Esophagus muscularis mucosa (tissue), 4 donors: ENCODE results near the gene MAP3K14. TPM values are rescaled to one million over a fixed set of nuclear protein-coding genes. Genes with fewer than 3 reads are reported as not detected.

Experiments
- DNase-seq: peaks from one replicate; pipeline ENCODE4 v3.0.0-alpha.2; 2017; ENCODE audit errors: extremely low spot score
- H3K27ac ChIP-seq, 4 donors: fragments of 200-600 bp; sonication (generic); replicated peaks in 1 of 4; 1 replicate in 3 of 4; 2 replicates in 1 of 4; pipeline ENCODE4 v1.5.1; 2016 to 2019; ENCODE audit warnings: mild to moderate bottlenecking in 1 of 4
- H3K27me3 ChIP-seq, 4 donors: fragments of 200-600 bp; sonication (generic); one replicate each; pipeline versions ENCODE4 v1.5.1 to v1.6.0; 2016 to 2019
- H3K36me3 ChIP-seq, 4 donors: fragments of 200-600 bp; sonication (generic); one replicate each; pipeline ENCODE4 v1.5.1; 2016 to 2019
- H3K4me1 ChIP-seq, 4 donors: fragments of 200-600 bp; sonication (generic); one replicate each; pipeline ENCODE4 v1.5.1; 2016 to 2019
- H3K4me3 ChIP-seq, 4 donors: fragments of 200-600 bp; sonication (generic); 1 replicate in 2 of 4; 2 replicates in 2 of 4; pipeline ENCODE4 v1.5.1; 2016 to 2019; ENCODE audit warnings: mild to moderate bottlenecking in 4 of 4, moderate library complexity in 1 of 4
- H3K9me3 ChIP-seq, 4 donors: fragments of 200-600 bp; sonication (generic); 1 replicate in 3 of 4; 2 replicates in 1 of 4; pipeline ENCODE4 v1.5.1; 2016 to 2019
- EP300 ChIP-seq: sonication (generic); formaldehyde crosslinking; IDR thresholded peaks from one replicate; pipeline ENCODE4 v1.6.1; 2017; ENCODE audit warnings: antibody characterized with exemption
- POLR2A ChIP-seq: fragments of 450-650 bp; IDR thresholded peaks from one replicate; pipeline ENCODE4 v1.6.1; 2017; ENCODE audit warnings: antibody characterized with exemption, moderate library complexity, mild to moderate bottlenecking, low read depth
- POLR2AphosphoS5 ChIP-seq, 2 donors: sonication (generic); formaldehyde crosslinking; IDR thresholded peaks; one replicate each; pipeline ENCODE4 v1.6.1; 2017; ENCODE audit warnings: antibody characterized with exemption in 2 of 2
- WGBS: methylation state at CpG from one replicate; pipeline ENCODE4 v1.1.5; 2018; 5-methylcytosine and 5-hydroxymethylcytosine counted together
- intact Hi-C: fragments of 100-400 bp; cut with DNase I; formaldehyde crosslinking; loops from one replicate; pipeline ENCODE4 v1.15.1; 2023
- total RNA-seq, 4 donors: library from RNA; depleted of rRNA; stranded (reverse); fragments of >200 nt; gene quantifications; one replicate each; pipeline versions ENCODE4 v1.1.0 to v1.2.1, GENCODE V29; 2016
- TF ChIP-seq, protein P1 (sequence below), 3 experiments: fragments of 200-600 bp in 2 of 3; fragments of 450-650 bp in 1 of 3; sonication (generic) in 2 of 3; IDR thresholded peaks; one replicate each; pipeline ENCODE4 v1.5.1; 2017 to 2019; ENCODE audit warnings: antibody characterized with exemption in 3 of 3, mild to moderate bottlenecking in 2 of 3, moderate library complexity in 1 of 3

MAP3K14 gene
- total RNA-seq, 4 donors from 2014 or later, result 7.8 to 26.5 (median 10.6) TPM

DNA sequence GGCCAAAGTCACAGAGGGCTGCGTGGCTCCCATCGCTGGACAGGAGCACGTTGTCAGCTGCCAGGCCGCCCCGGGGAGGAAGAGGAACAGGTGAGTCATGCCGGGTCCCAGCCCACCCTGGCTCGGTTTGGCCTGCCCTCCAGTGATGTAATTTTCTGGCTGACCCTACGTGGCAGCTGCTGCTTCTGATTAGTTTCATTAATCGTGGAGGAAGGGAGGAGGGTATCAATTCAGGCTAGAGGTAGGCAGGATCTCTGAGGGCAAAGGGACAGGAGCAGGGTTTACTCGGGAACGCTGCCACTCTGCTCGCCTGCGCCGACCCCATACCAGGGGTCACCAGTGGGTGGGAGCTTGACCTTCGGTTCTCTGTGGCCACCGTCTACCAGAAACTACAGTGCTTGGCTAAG lies 43.3 kb downstream of the MAP3K14 start:
- Histone ChIP-seq H3K27ac (peak overlapping the region in 1 of 4 donors; percentile 49), H3K36me3 (peaks cover 48 to 65% (median 56%) of the 10 kb centered on the region in 4 donors), H3K27me3 (no peaks in the 10 kb centered on the region), H3K4me1 (peaks cover 16 to 44% (median 38%) of the 10 kb centered on the region in 4 donors), H3K4me3 (no peak overlapping the region), H3K9me3 (no peaks in the 10 kb centered on the region)
- intact Hi-C loops, result loop anchor here (5.0 kb wide), 1 partner anchor 51 kb away; the partner anchor contains the start of gene FMNL1
- TF ChIP-seq EP300, result no peak
- TF ChIP-seq POLR2AphosphoS5 (IDR thresholded peaks at IDR 0.05), result no peak
- TF ChIP-seq, protein P1, sequence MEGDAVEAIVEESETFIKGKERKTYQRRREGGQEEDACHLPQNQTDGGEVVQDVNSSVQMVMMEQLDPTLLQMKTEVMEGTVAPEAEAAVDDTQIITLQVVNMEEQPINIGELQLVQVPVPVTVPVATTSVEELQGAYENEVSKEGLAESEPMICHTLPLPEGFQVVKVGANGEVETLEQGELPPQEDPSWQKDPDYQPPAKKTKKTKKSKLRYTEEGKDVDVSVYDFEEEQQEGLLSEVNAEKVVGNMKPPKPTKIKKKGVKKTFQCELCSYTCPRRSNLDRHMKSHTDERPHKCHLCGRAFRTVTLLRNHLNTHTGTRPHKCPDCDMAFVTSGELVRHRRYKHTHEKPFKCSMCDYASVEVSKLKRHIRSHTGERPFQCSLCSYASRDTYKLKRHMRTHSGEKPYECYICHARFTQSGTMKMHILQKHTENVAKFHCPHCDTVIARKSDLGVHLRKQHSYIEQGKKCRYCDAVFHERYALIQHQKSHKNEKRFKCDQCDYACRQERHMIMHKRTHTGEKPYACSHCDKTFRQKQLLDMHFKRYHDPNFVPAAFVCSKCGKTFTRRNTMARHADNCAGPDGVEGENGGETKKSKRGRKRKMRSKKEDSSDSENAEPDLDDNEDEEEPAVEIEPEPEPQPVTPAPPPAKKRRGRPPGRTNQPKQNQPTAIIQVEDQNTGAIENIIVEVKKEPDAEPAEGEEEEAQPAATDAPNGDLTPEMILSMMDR (IDR thresholded peaks at IDR 0.05), result no peak
- no peak for TF ChIP-seq POLR2A
- WGBS, result 60% methylated on average over 12 of the region's 16 CpGs
- no peak for DNase-seq

DNA sequence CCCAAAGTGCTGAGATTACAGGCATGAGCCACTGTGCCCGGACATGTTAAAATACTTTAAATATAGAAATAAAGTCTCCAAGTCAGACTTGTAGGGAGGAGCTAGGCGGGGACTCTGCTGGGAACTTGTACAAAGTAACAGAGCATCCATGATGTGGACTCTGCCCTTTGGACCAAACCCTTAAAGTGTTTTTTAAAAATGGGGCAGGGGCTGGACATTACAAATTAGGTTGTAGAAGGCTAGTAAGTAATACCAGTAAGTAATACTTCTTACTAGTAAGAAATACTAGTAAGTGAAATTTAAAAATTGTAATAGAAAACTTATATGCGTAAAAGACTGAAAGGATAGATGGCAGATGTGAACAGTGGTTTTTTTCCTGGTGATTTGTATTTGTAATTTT lies 45.2 kb downstream of the MAP3K14 start:
- intact Hi-C loops, result loop anchor here (5.0 kb wide), 1 partner anchor 49 kb away; the partner anchor contains the start of gene FMNL1
- 90% methylated on average over 3 of the region's 3 CpGs for WGBS
- H3K36me3 ChIP-seq, result peaks cover 67 to 84% (median 75%) of the 10 kb centered on the region in 4 donors

DNA sequence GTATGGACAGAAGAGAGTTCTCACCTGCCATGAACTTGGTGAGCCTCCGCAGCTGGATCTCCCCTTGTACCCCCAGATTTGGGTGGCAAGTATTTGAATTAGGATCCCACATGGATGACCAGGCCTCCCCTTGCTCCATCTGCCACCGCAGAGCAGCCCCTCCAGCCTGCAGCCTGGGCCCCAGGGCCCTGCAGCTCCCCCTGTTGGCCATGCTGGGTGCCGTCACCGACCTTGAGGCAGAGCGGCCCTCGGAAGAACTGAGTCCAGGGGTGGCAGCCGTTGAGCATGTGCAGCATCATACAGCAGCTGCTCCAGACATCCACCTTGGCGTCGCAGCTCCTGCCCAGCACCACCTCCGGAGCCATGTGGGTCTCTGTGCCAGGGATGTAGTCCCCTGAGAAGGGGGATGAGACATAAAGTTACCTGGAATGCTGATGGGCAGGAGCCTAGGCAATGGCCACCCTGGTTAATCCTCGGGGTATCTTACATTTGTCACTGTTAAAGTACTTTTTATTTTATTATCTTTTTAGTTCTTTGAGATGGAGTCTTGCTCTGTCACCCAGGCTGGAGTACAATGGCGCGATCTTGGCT lies 45.9 kb downstream of the MAP3K14 start:
- Histone ChIP-seq H3K27me3 (no peaks in the 10 kb centered on the region), H3K27ac (no peak overlapping the region), H3K4me3 (no peak overlapping the region), H3K4me1 (peaks cover 0 to 18% (median 12%) of the 10 kb centered on the region in 4 donors), H3K36me3 (peaks cover 74 to 91% (median 81%) of the 10 kb centered on the region in 4 donors), H3K9me3 (no peaks in the 10 kb centered on the region)
- no peak for TF ChIP-seq POLR2A
- TF ChIP-seq, protein P1 (IDR thresholded peaks at IDR 0.05), result peak; percentile 35 to 50 (median 36)
- WGBS, result 60% methylated on average over 9 of the region's 13 CpGs
- intact Hi-C loops, result loop anchor here (5.0 kb wide), 1 partner anchor 49 kb away; the partner anchor contains the start of gene FMNL1
- DNase-seq, result no peak

More for the DNA sequence above, 45.2 kb downstream of the MAP3K14 start:
- Histone ChIP-seq H3K4me3 (no peak overlapping the region), H3K4me1 (peaks cover 0 to 25% (median 19%) of the 10 kb centered on the region in 4 donors), H3K9me3 (no peaks in the 10 kb centered on the region), H3K27me3 (no peaks in the 10 kb centered on the region), H3K27ac (no peak overlapping the region)
- no peak for DNase-seq
- TF ChIP-seq, protein P1 (IDR thresholded peaks at IDR 0.05), result no peak
- no peak for TF ChIP-seq EP300
- TF ChIP-seq POLR2A, result no peak
- no peak for TF ChIP-seq POLR2AphosphoS5 (IDR thresholded peaks at IDR 0.05)

DNA sequence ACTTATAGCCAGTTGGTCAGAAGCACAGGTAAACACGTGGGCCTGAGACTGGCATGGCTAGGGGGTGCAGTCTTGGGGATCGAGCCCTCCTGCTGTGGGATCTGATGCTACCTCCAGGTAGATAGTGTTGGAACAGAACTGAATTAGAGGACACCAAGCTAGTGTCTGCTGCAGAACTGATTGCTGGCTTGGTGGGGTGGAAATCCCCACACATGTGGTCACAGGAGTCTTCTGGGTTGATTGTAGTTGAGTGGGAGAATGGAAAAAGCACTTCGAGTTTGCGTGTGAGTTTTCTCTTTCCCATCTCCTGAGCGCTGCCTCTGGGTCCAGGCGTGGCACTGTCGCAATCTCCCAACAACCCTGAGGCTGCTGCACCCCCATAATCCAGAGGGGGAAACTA lies 46.9 kb downstream of the MAP3K14 start:
- peaks cover 0 to 13% (median 8%) of the 10 kb centered on the region in 4 donors for H3K4me1 ChIP-seq
- H3K27me3 ChIP-seq, result no peaks in the 10 kb centered on the region
- H3K27ac ChIP-seq, result no peak overlapping the region
- TF ChIP-seq EP300, result no peak
- no peak for TF ChIP-seq POLR2A
- TF ChIP-seq POLR2AphosphoS5 (IDR thresholded peaks at IDR 0.05), result no peak
- TF ChIP-seq, protein P1 (IDR thresholded peaks at IDR 0.05), result no peak
- intact Hi-C loops, result loop anchor here (5.0 kb wide), 1 partner anchor 48 kb away; the partner anchor contains the start of gene FMNL1
- H3K36me3 ChIP-seq, result peaks cover 80 to 100% (median 91%) of the 10 kb centered on the region in 4 donors
- no peak for DNase-seq
- H3K4me3 ChIP-seq, result no peak overlapping the region
- 94% methylated on average over 5 of the region's 7 CpGs for WGBS
- H3K9me3 ChIP-seq, result no peaks in the 10 kb centered on the region
